ENCODE measurements around the gene BSPRY. TPM values are rescaled to one million over a fixed set of nuclear protein-coding genes. Genes with fewer than 3 reads are reported as not detected.

BSPRY gene
- total and polyA plus RNA-seq, 2 of the 13 experiments (the other 11 are each of a cell fraction or from before 2014, with no cell fraction given) = 0.09 to 0.26 TPM

GRCh38 chr9:113387560-113388230, 38.4 kb downstream of the BSPRY start (continued):
- TF ChIP-seq ZNF446 (CRISPR knock-in tag; IDR thresholded peaks at IDR 0.05) = no peak
- TF ChIP-seq SMARCC2 (IDR thresholded peaks at IDR 0.05) = no peak
- TF ChIP-seq FOXP4 (CRISPR knock-in tag; IDR thresholded peaks at IDR 0.05) = peak; percentile 67
- no peak for TF ChIP-seq FUBP1 (CRISPR knock-in tag; IDR thresholded peaks at IDR 0.05; ENCODE audit: borderline replicate concordance)
- TF ChIP-seq WIZ (CRISPR knock-in tag; IDR thresholded peaks at IDR 0.05) = no peak
- TF ChIP-seq CHCHD3 (CRISPR knock-in tag; IDR thresholded peaks at IDR 0.05) = no peak
- TF ChIP-seq TARDBP (CRISPR knock-in tag; IDR thresholded peaks at IDR 0.05) = peak; percentile 58; the same call in 1 of the 2 replicates
- no peak for TF ChIP-seq ZNF777 (CRISPR knock-in tag; IDR thresholded peaks at IDR 0.05)
- TF ChIP-seq DMAP1 (CRISPR knock-in tag; IDR thresholded peaks at IDR 0.05) = peak; percentile 72; the same call in 1 of the 2 replicates
- TF ChIP-seq KLF13 (CRISPR knock-in tag; IDR thresholded peaks at IDR 0.05) = no peak
- peak; percentile 54; the same call in 1 of the 2 replicates for TF ChIP-seq ARID4A (CRISPR knock-in tag; IDR thresholded peaks at IDR 0.05; ENCODE audit: borderline replicate concordance)
- TF ChIP-seq TMF1 (CRISPR knock-in tag; IDR thresholded peaks at IDR 0.05; ENCODE audit: low read depth) = peak; percentile 25; the same call in 1 of the 2 replicates
- TF ChIP-seq NFIC (IDR thresholded peaks at IDR 0.05; ENCODE audit: low read length) = peak; percentile 85
- no peak for TF ChIP-seq STAT5B (CRISPR knock-in tag; IDR thresholded peaks at IDR 0.05)
- TF ChIP-seq TOE1 (CRISPR knock-in tag; IDR thresholded peaks at IDR 0.05) = peak; percentile 53; the same call in 1 of the 2 replicates
- TF ChIP-seq ZNF83 (CRISPR knock-in tag; IDR thresholded peaks at IDR 0.05; ENCODE audit: borderline replicate concordance) = no peak
